DND-41 (cell line): ENCODE measurements around the gene CMC4.
A peak's percentile ranks its signal among the peaks of the same experiment; 100 is the strongest.

Source experiments
- ATAC-seq: fragments of 200-7000 bp; cut with Tn5 transposase; 3 replicates; pipeline ENCODE4 v1.9.1; 2021; ENCODE audit warnings: low read depth; ENCODE audit not compliant: insufficient read depth
- DNase-seq: peaks from one replicate; pipeline ENCODE4 v3.0.0-alpha.2; 2020
- H2AFZ ChIP-seq: 2 replicates; pipeline ENCODE4 v1.6.0; 2012; ENCODE audit warnings: low read depth, low read length
- H3K27ac ChIP-seq: 2 replicates; pipeline ENCODE4 v1.5.1; 2012; ENCODE audit warnings: low read length, inconsistent platforms
- H3K27me3 ChIP-seq: fragments of 200-600 bp; sonication (generic); 2 replicates; pipeline ENCODE4 v1.6.0; 2012; ENCODE audit warnings: low read length, mild to moderate bottlenecking, inconsistent platforms; ENCODE audit not compliant: insufficient read depth, poor library complexity
- H3K36me3 ChIP-seq: 2 replicates; pipeline ENCODE4 v1.5.1; 2012; ENCODE audit warnings: low read length, inconsistent platforms; ENCODE audit not compliant: insufficient read depth
- H3K4me1 ChIP-seq: 2 replicates; pipeline ENCODE4 v1.5.1; 2012; ENCODE audit warnings: mild to moderate bottlenecking, low read length; ENCODE audit not compliant: insufficient read depth
- H3K4me2 ChIP-seq: 2 replicates; pipeline ENCODE4 v1.6.0; 2012; ENCODE audit warnings: mild to moderate bottlenecking, moderate library complexity, low read length, inconsistent platforms; ENCODE audit not compliant: insufficient read depth
- H3K4me3 ChIP-seq, 2 experiments: fragments of 200-600 bp in 1 of 2; shearing (Covaris generic) in 1 of 2; 2 replicates each; pipeline ENCODE4 v1.5.1; 2012 to 2016; ENCODE audit warnings: inconsistent platforms in 2 of 2, low read length in 2 of 2, mild to moderate bottlenecking in 2 of 2, low read depth in 1 of 2, moderate library complexity in 1 of 2
- H3K79me2 ChIP-seq: 2 replicates; pipeline ENCODE4 v1.6.0; 2012; ENCODE audit warnings: low read length, inconsistent platforms; ENCODE audit not compliant: insufficient read depth
- H3K9ac ChIP-seq: 2 replicates; pipeline ENCODE4 v1.6.0; 2012; ENCODE audit warnings: low read depth, mild to moderate bottlenecking, inconsistent platforms, low read length, moderate library complexity
- H3K9me3 ChIP-seq: 2 replicates; pipeline ENCODE4 v1.5.1; 2012; ENCODE audit warnings: low read length, moderate library complexity, mild to moderate bottlenecking, inconsistent platforms; ENCODE audit not compliant: insufficient read depth, severe bottlenecking
- H4K20me1 ChIP-seq: 2 replicates; pipeline ENCODE4 v1.6.0; 2012; ENCODE audit warnings: low read length; ENCODE audit not compliant: insufficient read depth
- CTCF ChIP-seq: IDR thresholded peaks from 2 replicates; pipeline ENCODE4 v1.5.1; 2012; ENCODE audit warnings: borderline replicate concordance, low read length, moderate library complexity, mild to moderate bottlenecking; ENCODE audit not compliant: poor library complexity, severe bottlenecking; ENCODE audit errors: extremely low read depth
- EZH2 ChIP-seq: IDR thresholded peaks from 3 replicates; pipeline ENCODE4 v1.6.1; 2012; ENCODE audit warnings: borderline replicate concordance, low read depth, mild to moderate bottlenecking, moderate library complexity, low read length, inconsistent platforms; ENCODE audit not compliant: severe bottlenecking

CMC4 gene

GRCh38 chrX:155054255-155054654, 16.7 kb downstream of the CMC4 start:
- no peak overlapping the region for H3K4me3 ChIP-seq

GRCh38 chrX:155053656-155054055, 17.3 kb downstream of the CMC4 start:
- TF ChIP-seq EZH2: no peak
- peaks cover 8% of the 10 kb centered on the region for H3K4me1 ChIP-seq
- H3K4me3 ChIP-seq: no peak overlapping the region
- DNase-seq: no peak
- ATAC-seq: no peak
- H3K36me3 ChIP-seq: peaks cover 42% of the 10 kb centered on the region
- H4K20me1 ChIP-seq: no peaks in the 10 kb centered on the region
- no peak overlapping the region for H3K4me2 ChIP-seq
- no peaks in the 10 kb centered on the region for H3K9me3 ChIP-seq
- no peak overlapping the region for H2AFZ ChIP-seq
- H3K9ac ChIP-seq: no peak overlapping the region
- H3K79me2 ChIP-seq: no peaks in the 10 kb centered on the region
- no peaks in the 10 kb centered on the region for H3K27me3 ChIP-seq
- no peak overlapping the region for H3K27ac ChIP-seq

More at GRCh38 chrX:155054255-155054654, 16.7 kb downstream of the CMC4 start:
- no peak overlapping the region for H2AFZ ChIP-seq
- TF ChIP-seq EZH2 (no peak), CTCF (no peak)
- no peak for ATAC-seq
- H3K9me3 ChIP-seq: no peaks in the 10 kb centered on the region
- H4K20me1 ChIP-seq: no peaks in the 10 kb centered on the region
- peaks cover 42% of the 10 kb centered on the region for H3K36me3 ChIP-seq
- DNase-seq: no peak
- H3K9ac ChIP-seq: no peak overlapping the region
- no peak overlapping the region for H3K4me2 ChIP-seq
- no peaks in the 10 kb centered on the region for H3K79me2 ChIP-seq
- H3K4me1 ChIP-seq: peaks cover 8% of the 10 kb centered on the region
- no peak overlapping the region for H3K27ac ChIP-seq
- H3K27me3 ChIP-seq: no peaks in the 10 kb centered on the region

- no peak overlapping the region for H2AFZ ChIP-seq
- H3K36me3 ChIP-seq: peaks cover 43% of the 10 kb centered on the region
- no peak for ATAC-seq
- TF ChIP-seq CTCF (no peak), EZH2 (no peak)
- no peaks in the 10 kb centered on the region for H3K79me2 ChIP-seq
- DNase-seq: no peak
- H3K4me3 ChIP-seq: no peak overlapping the region
- peaks cover 8% of the 10 kb centered on the region for H3K4me1 ChIP-seq
- no peak overlapping the region for H3K9ac ChIP-seq
- no peaks in the 10 kb centered on the region for H3K9me3 ChIP-seq
- no peaks in the 10 kb centered on the region for H3K27me3 ChIP-seq
- no peak overlapping the region for H3K27ac ChIP-seq
- H3K4me2 ChIP-seq: no peak overlapping the region
- H4K20me1 ChIP-seq: no peaks in the 10 kb centered on the region
Measured at GRCh38 chrX:155052738-155053498, 18.0 kb downstream of the CMC4 start.

GRCh38 chrX:155048977-155049619, 21.8 kb downstream of the CMC4 start:
- no peaks in the 10 kb centered on the region for H4K20me1 ChIP-seq

More at GRCh38 chrX:155048977-155049619, 21.8 kb downstream of the CMC4 start:
- Histone ChIP-seq H3K36me3 (peaks cover 35% of the 10 kb centered on the region), H3K4me1 (no peaks in the 10 kb centered on the region), H3K79me2 (peaks cover 3% of the 10 kb centered on the region; the same call in 1 of the 2 replicates), H3K4me3 (no peak overlapping the region), H3K27ac (no peak overlapping the region), H2AFZ (no peak overlapping the region), H3K9ac (no peak overlapping the region), H3K9me3 (no peaks in the 10 kb centered on the region), H3K27me3 (no peaks in the 10 kb centered on the region), H3K4me2 (no peak overlapping the region)
- peak; percentile 66 for TF ChIP-seq CTCF
- TF ChIP-seq EZH2: no peak
- ATAC-seq (peak; percentile 70; the same call in 2 of the 3 replicates), DNase-seq (peak; percentile 55)
